LoVo (cell line): Measurements from ENCODE around the gene TSNAX.

Experiments used
- DNase-seq: peaks from one replicate; pipeline ENCODE4 v3.0.0-alpha.2; 2016; ENCODE audit warnings: low spot score

TSNAX gene

GRCh38 chr1:231603598-231604275, 75.3 kb downstream of the TSNAX start:
- DNase-seq: peak; percentile 80

DNA sequence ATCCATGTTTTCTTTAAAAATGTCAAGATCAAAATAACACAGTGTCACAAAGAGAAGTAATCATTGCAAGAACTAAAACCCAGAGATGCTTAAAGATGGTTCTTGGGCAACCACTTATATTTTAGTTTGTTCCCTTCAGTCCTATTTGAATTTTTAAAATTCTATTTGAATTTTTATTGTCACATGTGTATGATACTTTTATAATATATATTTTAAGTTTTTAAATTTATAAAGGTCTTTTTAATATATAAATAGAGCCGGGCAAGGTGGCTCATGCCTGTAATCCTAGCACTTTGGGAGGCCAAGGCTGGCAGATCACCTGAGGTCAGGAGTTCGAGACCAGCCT, 75.8 kb downstream of the TSNAX start:
- DNase-seq: no peak

GRCh38 chr1:231605149-231606100, 77.0 kb downstream of the TSNAX start:
- no peak for DNase-seq

DNA sequence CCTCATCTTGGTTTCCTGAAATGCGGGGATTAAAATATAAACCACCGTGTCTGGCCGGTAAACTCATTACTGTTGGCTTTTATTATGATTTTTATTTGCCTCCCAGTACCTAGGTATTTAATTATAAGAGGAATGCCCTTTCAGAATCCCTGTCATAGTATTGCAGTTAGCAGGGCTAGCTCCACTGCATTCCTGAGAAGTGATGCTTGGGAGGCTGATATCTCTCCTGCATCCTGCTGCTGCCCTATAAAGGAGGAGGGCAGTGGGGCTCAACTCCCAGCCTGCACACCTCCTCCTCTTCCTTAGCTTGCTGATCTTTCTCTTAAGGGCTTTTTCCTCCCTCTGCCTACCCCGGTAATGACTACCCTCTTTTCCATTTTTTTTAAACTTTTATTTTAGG, 78.2 kb downstream of the TSNAX start:
- no peak for DNase-seq

- no peak for DNase-seq
Measured at GRCh38 chr1:231610388-231610787, 81.9 kb downstream of the TSNAX start.

- no peak for DNase-seq
Measured at GRCh38 chr1:231611111-231611510, 82.6 kb downstream of the TSNAX start.

- DNase-seq: no peak
Measured at GRCh38 chr1:231611851-231612250, 83.4 kb downstream of the TSNAX start.

DNA sequence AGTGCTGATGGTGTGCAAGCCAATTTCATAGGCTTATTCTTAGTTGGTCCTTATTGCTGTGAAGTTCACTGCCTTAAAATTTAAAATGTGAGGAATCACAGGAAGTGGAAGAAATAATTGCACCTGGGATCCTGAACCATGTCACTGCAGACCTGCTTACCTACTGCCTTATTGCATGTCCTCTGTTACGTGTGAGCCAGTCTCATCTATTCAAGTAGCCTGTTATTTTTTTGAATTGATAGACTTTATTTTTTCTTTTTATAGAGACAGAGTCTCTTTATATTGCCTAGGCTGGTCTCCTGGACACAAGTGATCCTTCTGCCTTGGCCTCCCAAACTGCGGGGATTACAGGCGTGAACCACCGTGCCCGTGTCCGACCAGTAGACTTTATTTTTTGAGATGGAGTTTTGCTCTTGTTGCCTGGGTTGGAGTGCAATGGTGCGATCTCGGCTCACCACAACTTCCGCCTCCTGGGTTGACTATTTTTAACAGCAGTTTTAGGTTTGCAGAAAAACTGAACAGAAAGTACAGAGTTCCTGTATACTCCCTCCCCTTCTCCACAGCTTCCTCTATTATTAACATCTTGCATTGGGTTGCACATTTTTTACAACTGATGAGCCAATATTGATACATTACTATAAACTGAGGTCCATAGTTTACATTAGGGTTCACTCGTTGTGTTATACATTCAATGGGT, 84.1 kb downstream of the TSNAX start:
- no peak for DNase-seq

DNA sequence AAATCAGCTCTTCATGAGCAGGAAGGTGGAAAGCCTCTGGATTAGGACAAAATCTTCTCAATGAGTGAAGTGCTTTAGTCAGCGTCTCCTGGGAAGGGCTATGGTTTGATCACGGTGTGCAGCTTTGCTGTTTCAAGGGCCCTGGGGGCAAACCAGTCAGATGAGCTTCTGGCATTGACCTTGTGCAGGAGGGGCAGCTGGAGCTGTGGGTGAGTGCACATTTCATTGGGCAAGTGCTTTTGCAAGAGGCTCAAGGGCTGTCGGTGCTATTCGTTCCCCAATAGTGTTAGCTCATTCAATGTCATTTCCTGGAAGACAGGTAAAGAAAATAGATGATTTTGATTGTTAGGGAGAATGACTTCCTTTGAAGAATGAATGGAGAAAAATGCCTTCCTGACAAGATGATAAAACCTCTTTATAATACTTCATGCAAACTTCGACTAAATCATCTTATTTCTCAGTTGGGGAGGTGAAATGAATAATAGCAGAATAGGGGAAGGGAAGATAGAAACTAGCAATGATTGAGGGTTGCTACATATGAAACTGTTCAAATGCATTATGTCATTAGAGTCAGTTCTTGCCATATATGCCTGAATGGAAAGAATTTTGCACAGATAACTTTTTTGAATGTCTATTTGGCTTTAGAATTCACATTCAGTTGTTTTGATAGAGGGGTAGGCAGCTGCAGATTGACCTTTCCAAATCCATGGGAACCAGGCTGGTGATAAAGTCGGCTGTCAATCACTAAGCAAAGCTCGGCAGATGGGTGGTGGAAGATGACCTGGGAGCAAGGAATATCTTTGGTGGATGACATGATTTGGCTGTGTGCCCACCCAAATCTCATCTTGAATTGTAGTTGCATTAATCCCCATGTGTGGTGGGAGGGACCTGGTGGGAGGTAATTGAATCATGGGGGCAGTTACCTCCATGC, 85.2 kb downstream of the TSNAX start:
- DNase-seq: no peak
